Limb (tissue), 2 donors: ENCODE results near the gene CDK18.
A peak's percentile ranks its signal among the peaks of the same experiment; 100 is the strongest.

Experiments used
- DNase-seq, 2 donors: peaks; one replicate each; pipeline ENCODE4 v3.0.0-alpha.2; 2016; ENCODE audit errors: extremely low spot score in 2 of 2

CDK18 gene

GRCh38 chr1:205523261-205523890 lies 18.9 kb downstream of the CDK18 start:
- DNase-seq = no peak

GRCh38 chr1:205523891-205524793 lies 19.7 kb downstream of the CDK18 start:
- DNase-seq = peak; percentile 67 to 89

- no peak for DNase-seq
Measured at GRCh38 chr1:205524794-205525101, 20.3 kb downstream of the CDK18 start.

- DNase-seq = no peak
Measured at GRCh38 chr1:205525495-205526285, 21.2 kb downstream of the CDK18 start.

- no peak for DNase-seq
Measured at GRCh38 chr1:205526431-205526830, 22.0 kb downstream of the CDK18 start.

GRCh38 chr1:205527931-205528330 lies 23.5 kb downstream of the CDK18 start:
- DNase-seq = no peak

- DNase-seq = no peak
Measured at GRCh38 chr1:205528446-205528886, 24.0 kb downstream of the CDK18 start.

GRCh38 chr1:205528887-205529825 lies 24.7 kb downstream of the CDK18 start:
- peak; percentile 69 to 94 for DNase-seq

GRCh38 chr1:205530116-205530515 lies 25.6 kb downstream of the CDK18 start:
- DNase-seq = peak in 1 of 2 donors; percentile 19

- peak in 1 of 2 donors; percentile 24 for DNase-seq
Measured at GRCh38 chr1:205531191-205532025, 26.9 kb downstream of the CDK18 start.

GRCh38 chr1:205532026-205532898 lies 27.8 kb downstream of the CDK18 start:
- peak in 1 of 2 donors; percentile 28 for DNase-seq

GRCh38 chr1:205532996-205533735 lies 28.7 kb downstream of the CDK18 start:
- DNase-seq = peak in 1 of 2 donors; percentile 27

- peak in 1 of 2 donors; percentile 33 for DNase-seq
Measured at GRCh38 chr1:205533748-205534443, 29.4 kb downstream of the CDK18 start.

GRCh38 chr1:205534444-205534985 lies 30.0 kb downstream of the CDK18 start:
- DNase-seq = no peak

- no peak for DNase-seq
Measured at GRCh38 chr1:205535096-205535495, 30.6 kb downstream of the CDK18 start.

GRCh38 chr1:205535866-205536758 lies 31.6 kb downstream of the CDK18 start:
- no peak for DNase-seq
